ENCODE data around the gene SCP2.
"Not testable (repeated sequence)": the region's sequence is repeated elsewhere in the genome, so short reads cannot be mapped to it uniquely, and the experiment has no call there.

SCP2 gene

GRCh38 chr1:52969234-52969633 is 42.2 kb downstream of the SCP2 start:
- POLR2A ChIA-PET; H3K4me3 ChIP-seq (ENCODE audit: control insufficient read depth in 1 of 7, extremely low read depth in 1 of 7, insufficient read depth in 4 of 7, low read depth in 2 of 7, low read length in 6 of 7); DNase-seq; H3K9me3 ChIP-seq (ENCODE audit: control extremely low read depth in 1 of 5, control insufficient read depth in 4 of 5, insufficient read depth in 2 of 5, low read depth in 1 of 5, low read length in 4 of 5); H3K4me1 ChIP-seq (ENCODE audit: control extremely low read depth in 1 of 4, control insufficient read depth in 4 of 4, insufficient read depth in 4 of 4, low read length in 3 of 4); H3K27me3 ChIP-seq (replicated peaks in 2 of 5; ENCODE audit: control insufficient read depth in 4 of 5, insufficient read depth in 5 of 5, low read length in 4 of 5); H3K36me3 ChIP-seq (ENCODE audit: control insufficient read depth in 4 of 4, insufficient read depth in 4 of 4, low read length in 3 of 4): not testable (repeated sequence)
- 100% methylated on average over 2 of the region's 2 CpGs for WGBS (ENCODE audit: insufficient coverage)
- CTCF ChIA-PET, result interaction anchor here (1.4 kb wide), 1 partner anchor 63 kb away, joined by 3 read pairs; no protein-coding TSS in a partner anchor
- peak overlapping the region in 1 of 2 experiments; percentile 36 for H3K27ac ChIP-seq (ENCODE audit: insufficient read depth in 1 of 2, low read depth in 1 of 2, low read length in 2 of 2, poor library complexity in 1 of 2, severe bottlenecking in 2 of 2)

DNA sequence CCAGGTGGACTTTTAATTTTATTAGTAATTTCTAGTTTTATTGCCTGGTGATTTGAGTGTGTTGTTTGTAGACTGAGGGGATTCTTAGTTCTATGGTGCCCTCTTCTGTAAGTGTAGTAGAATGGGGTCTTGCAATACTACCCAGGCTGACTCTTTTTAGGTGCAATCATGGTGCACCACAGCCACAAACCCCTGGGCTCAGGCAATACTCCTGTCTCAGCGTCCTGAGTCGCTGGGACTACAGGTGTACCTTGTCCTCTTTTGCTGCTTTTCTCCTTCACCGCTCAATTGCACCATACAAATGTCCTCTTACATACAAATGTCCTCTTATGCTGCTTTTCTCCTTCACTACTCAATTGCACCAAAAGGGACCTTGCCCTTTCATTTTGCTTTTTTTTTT is 43.1 kb downstream of the SCP2 start:
- WGBS (ENCODE audit: insufficient coverage), result 95% methylated on average over 3 of the region's 3 CpGs
- Histone ChIP-seq H3K4me1 (ENCODE audit: control extremely low read depth in 1 of 4, control insufficient read depth in 4 of 4, insufficient read depth in 4 of 4, low read length in 3 of 4) (no peaks in the 10 kb centered on the region), H3K4me3 (ENCODE audit: control insufficient read depth in 1 of 7, extremely low read depth in 1 of 7, insufficient read depth in 4 of 7, low read depth in 2 of 7, low read length in 6 of 7) (no peak overlapping the region), H3K9me3 (ENCODE audit: control extremely low read depth in 1 of 5, control insufficient read depth in 4 of 5, insufficient read depth in 2 of 5, low read depth in 1 of 5, low read length in 4 of 5) (no peaks in the 10 kb centered on the region), H3K27ac (ENCODE audit: insufficient read depth in 1 of 2, low read depth in 1 of 2, low read length in 2 of 2, poor library complexity in 1 of 2, severe bottlenecking in 2 of 2) (no peak overlapping the region), H3K36me3 (ENCODE audit: control insufficient read depth in 4 of 4, insufficient read depth in 4 of 4, low read length in 3 of 4) (no peaks in the 10 kb centered on the region), H3K27me3 (replicated peaks in 2 of 5; ENCODE audit: control insufficient read depth in 4 of 5, insufficient read depth in 5 of 5, low read length in 4 of 5) (peaks cover 0 to 2% (median 0%) of the 10 kb centered on the region in 5 experiments)
- ChIA-PET CTCF (no interaction called here), POLR2A (no interaction called here)
- peak; percentile 47 to 64 (median 63) for DNase-seq

GRCh38 chr1:52973841-52974240 is 46.8 kb downstream of the SCP2 start:
- ChIA-PET POLR2A (no interaction called here), CTCF (no interaction called here)
- peaks cover 0 to 5% (median 0%) of the 10 kb centered on the region in 4 experiments for H3K4me1 ChIP-seq (ENCODE audit: control extremely low read depth in 1 of 4, control insufficient read depth in 4 of 4, insufficient read depth in 4 of 4, low read length in 3 of 4)
- peaks cover 0 to 7% (median 3%) of the 10 kb centered on the region in 4 experiments for H3K36me3 ChIP-seq (ENCODE audit: control insufficient read depth in 4 of 4, insufficient read depth in 4 of 4, low read length in 3 of 4)
- H3K27me3 ChIP-seq (replicated peaks in 2 of 5; ENCODE audit: control insufficient read depth in 4 of 5, insufficient read depth in 5 of 5, low read length in 4 of 5), result no peaks in the 10 kb centered on the region
- no peak overlapping the region for H3K27ac ChIP-seq (ENCODE audit: insufficient read depth in 1 of 2, low read depth in 1 of 2, low read length in 2 of 2, poor library complexity in 1 of 2, severe bottlenecking in 2 of 2)
- no peaks in the 10 kb centered on the region for H3K9me3 ChIP-seq (ENCODE audit: control extremely low read depth in 1 of 5, control insufficient read depth in 4 of 5, insufficient read depth in 2 of 5, low read depth in 1 of 5, low read length in 4 of 5)
- no peak overlapping the region for H3K4me3 ChIP-seq (ENCODE audit: control insufficient read depth in 1 of 7, extremely low read depth in 1 of 7, insufficient read depth in 4 of 7, low read depth in 2 of 7, low read length in 6 of 7)
- no CpG with 5 or more reads among the region's 3 CpGs for WGBS (ENCODE audit: insufficient coverage)
- no peak for DNase-seq

GRCh38 chr1:52976183-52977035 is 49.3 kb downstream of the SCP2 start:
- 100% methylated on average over 1 of the region's 3 CpGs for WGBS (ENCODE audit: insufficient coverage)
- H3K27ac ChIP-seq (ENCODE audit: insufficient read depth in 1 of 2, low read depth in 1 of 2, low read length in 2 of 2, poor library complexity in 1 of 2, severe bottlenecking in 2 of 2), result no peak overlapping the region
- H3K27me3 ChIP-seq (replicated peaks in 2 of 5; ENCODE audit: control insufficient read depth in 4 of 5, insufficient read depth in 5 of 5, low read length in 4 of 5), result no peaks in the 10 kb centered on the region
- peaks cover 0 to 5% (median 0%) of the 10 kb centered on the region in 4 experiments for H3K4me1 ChIP-seq (ENCODE audit: control extremely low read depth in 1 of 4, control insufficient read depth in 4 of 4, insufficient read depth in 4 of 4, low read length in 3 of 4)
- H3K36me3 ChIP-seq (ENCODE audit: control insufficient read depth in 4 of 4, insufficient read depth in 4 of 4, low read length in 3 of 4), result peaks cover 0 to 7% (median 3%) of the 10 kb centered on the region in 4 experiments
- POLR2A ChIA-PET, result no interaction called here
- CTCF ChIA-PET, result interaction anchor here (0.6 to 0.8 kb wide), 2 partner anchors 38 to 59 kb away, joined by 3 read pairs; no protein-coding TSS in a partner anchor
- no peaks in the 10 kb centered on the region for H3K9me3 ChIP-seq (ENCODE audit: control extremely low read depth in 1 of 5, control insufficient read depth in 4 of 5, insufficient read depth in 2 of 5, low read depth in 1 of 5, low read length in 4 of 5)
- no peak overlapping the region for H3K4me3 ChIP-seq (ENCODE audit: control insufficient read depth in 1 of 7, extremely low read depth in 1 of 7, insufficient read depth in 4 of 7, low read depth in 2 of 7, low read length in 6 of 7)
- peak; percentile 5 to 25 (median 15) for DNase-seq

DNA sequence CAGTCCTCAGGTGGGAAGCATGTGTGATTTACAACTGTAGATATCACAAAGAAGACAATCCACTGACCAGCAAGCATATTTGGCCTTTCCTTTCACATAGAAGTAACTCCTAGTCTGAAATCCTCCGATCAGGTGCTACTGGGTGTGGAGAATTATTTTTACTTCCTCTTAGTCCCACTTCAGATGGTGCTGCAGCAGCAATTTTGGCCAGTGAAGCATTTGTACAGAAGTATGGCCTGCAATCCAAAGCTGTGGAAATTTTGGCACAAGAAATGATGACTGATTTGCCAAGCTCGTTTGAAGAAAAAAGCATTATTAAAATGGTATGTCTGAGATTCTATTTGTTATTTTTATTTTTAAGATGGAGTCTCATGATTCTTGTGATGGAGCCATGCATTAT is 51.0 kb downstream of the SCP2 start:
- ChIA-PET CTCF (no interaction called here), POLR2A (no interaction called here)
- no peak overlapping the region for H3K4me3 ChIP-seq (ENCODE audit: control insufficient read depth in 1 of 7, extremely low read depth in 1 of 7, insufficient read depth in 4 of 7, low read depth in 2 of 7, low read length in 6 of 7)
- no peaks in the 10 kb centered on the region for H3K27me3 ChIP-seq (replicated peaks in 2 of 5; ENCODE audit: control insufficient read depth in 4 of 5, insufficient read depth in 5 of 5, low read length in 4 of 5)
- H3K9me3 ChIP-seq (ENCODE audit: control extremely low read depth in 1 of 5, control insufficient read depth in 4 of 5, insufficient read depth in 2 of 5, low read depth in 1 of 5, low read length in 4 of 5), result peaks cover 0 to 1% (median 0%) of the 10 kb centered on the region in 5 experiments
- no peak for DNase-seq
- no peak overlapping the region for H3K27ac ChIP-seq (ENCODE audit: insufficient read depth in 1 of 2, low read depth in 1 of 2, low read length in 2 of 2, poor library complexity in 1 of 2, severe bottlenecking in 2 of 2)
- H3K4me1 ChIP-seq (ENCODE audit: control extremely low read depth in 1 of 4, control insufficient read depth in 4 of 4, insufficient read depth in 4 of 4, low read length in 3 of 4), result peaks cover 0 to 5% (median 0%) of the 10 kb centered on the region in 4 experiments
- peaks cover 0 to 7% (median 3%) of the 10 kb centered on the region in 4 experiments for H3K36me3 ChIP-seq (ENCODE audit: control insufficient read depth in 4 of 4, insufficient read depth in 4 of 4, low read length in 3 of 4)
- WGBS (ENCODE audit: insufficient coverage), result 100% methylated on average over 1 of the region's 2 CpGs

GRCh38 chr1:52992733-52993132 is 65.7 kb downstream of the SCP2 start:
- DNase-seq; H3K27ac ChIP-seq (ENCODE audit: insufficient read depth in 1 of 2, low read depth in 1 of 2, low read length in 2 of 2, poor library complexity in 1 of 2, severe bottlenecking in 2 of 2); POLR2A ChIA-PET; CTCF ChIA-PET; H3K27me3 ChIP-seq (replicated peaks in 2 of 5; ENCODE audit: control insufficient read depth in 4 of 5, insufficient read depth in 5 of 5, low read length in 4 of 5); H3K4me1 ChIP-seq (ENCODE audit: control extremely low read depth in 1 of 4, control insufficient read depth in 4 of 4, insufficient read depth in 4 of 4, low read length in 3 of 4); H3K9me3 ChIP-seq (ENCODE audit: control extremely low read depth in 1 of 5, control insufficient read depth in 4 of 5, insufficient read depth in 2 of 5, low read depth in 1 of 5, low read length in 4 of 5); H3K4me3 ChIP-seq (ENCODE audit: control insufficient read depth in 1 of 7, extremely low read depth in 1 of 7, insufficient read depth in 4 of 7, low read depth in 2 of 7, low read length in 6 of 7): not testable (repeated sequence)
- H3K36me3 ChIP-seq (ENCODE audit: control insufficient read depth in 4 of 4, insufficient read depth in 4 of 4, low read length in 3 of 4), result peaks cover 0 to 11% (median 2%) of the 10 kb centered on the region in 4 experiments

GRCh38 chr1:52994656-52995055 is 67.6 kb downstream of the SCP2 start:
- Histone ChIP-seq H3K4me3 (ENCODE audit: control insufficient read depth in 1 of 7, extremely low read depth in 1 of 7, insufficient read depth in 4 of 7, low read depth in 2 of 7, low read length in 6 of 7) (no peak overlapping the region), H3K9me3 (ENCODE audit: control extremely low read depth in 1 of 5, control insufficient read depth in 4 of 5, insufficient read depth in 2 of 5, low read depth in 1 of 5, low read length in 4 of 5) (no peaks in the 10 kb centered on the region), H3K27me3 (replicated peaks in 2 of 5; ENCODE audit: control insufficient read depth in 4 of 5, insufficient read depth in 5 of 5, low read length in 4 of 5) (no peaks in the 10 kb centered on the region), H3K4me1 (ENCODE audit: control extremely low read depth in 1 of 4, control insufficient read depth in 4 of 4, insufficient read depth in 4 of 4, low read length in 3 of 4) (no peaks in the 10 kb centered on the region), H3K36me3 (ENCODE audit: control insufficient read depth in 4 of 4, insufficient read depth in 4 of 4, low read length in 3 of 4) (peaks cover 0 to 9% (median 2%) of the 10 kb centered on the region in 4 experiments), H3K27ac (ENCODE audit: insufficient read depth in 1 of 2, low read depth in 1 of 2, low read length in 2 of 2, poor library complexity in 1 of 2, severe bottlenecking in 2 of 2) (no peak overlapping the region)
- POLR2A ChIA-PET, result no interaction called here
- CTCF ChIA-PET, result no interaction called here
- no peak for DNase-seq
- 98% methylated on average over 6 of the region's 6 CpGs for WGBS (ENCODE audit: insufficient coverage)

All from common myeloid progenitor, CD34-positive (primary cell).